Raji (cell line): Measurements from ENCODE around the gene STIMATE.

ENCODE experiments used
- POLR2A ChIP-seq: IDR thresholded peaks from 2 replicates; pipeline ENCODE4 v1.6.1; 2011; ENCODE audit warnings: low read depth, low read length, control low read depth; ENCODE audit not compliant: insufficient read depth

STIMATE gene

GRCh38 chr3:52801839-52802238 lies 95.5 kb downstream of the STIMATE start:
- TF ChIP-seq POLR2A: no peak

GRCh38 chr3:52800079-52800478 lies 97.3 kb downstream of the STIMATE start:
- no peak for TF ChIP-seq POLR2A

- TF ChIP-seq POLR2A: no peak
Observed at GRCh38 chr3:52798978-52799476, 98.3 kb downstream of the STIMATE start.

GRCh38 chr3:52798376-52798977 lies 98.9 kb downstream of the STIMATE start:
- no peak for TF ChIP-seq POLR2A

GRCh38 chr3:52796411-52796810 lies 100.9 kb downstream of the STIMATE start:
- TF ChIP-seq POLR2A: no peak

GRCh38 chr3:52795298-52795900 lies 101.9 kb downstream of the STIMATE start:
- no peak for TF ChIP-seq POLR2A

- no peak for TF ChIP-seq POLR2A
Observed at GRCh38 chr3:52794612-52795099, 102.7 kb downstream of the STIMATE start, which contains the start of gene ITIH3. Gene ITIH3 (plus strand): TSS chr3:52794796. CDS start chr3:52794804, 8 bp downstream.

- TF ChIP-seq POLR2A: no peak
Observed at GRCh38 chr3:52793702-52794611, 103.4 kb downstream of the STIMATE start.

GRCh38 chr3:52792961-52793695 lies 104.2 kb downstream of the STIMATE start:
- no peak for TF ChIP-seq POLR2A

- TF ChIP-seq POLR2A: no peak
Observed at GRCh38 chr3:52792413-52792812, 104.9 kb downstream of the STIMATE start.

- TF ChIP-seq POLR2A: no peak
Observed at GRCh38 chr3:52791928-52792327, 105.4 kb downstream of the STIMATE start.

- TF ChIP-seq POLR2A: no peak
Observed at GRCh38 chr3:52791366-52791765, 106.0 kb downstream of the STIMATE start.

- no peak for TF ChIP-seq POLR2A
Observed at GRCh38 chr3:52790741-52791140, 106.6 kb downstream of the STIMATE start.

- no peak for TF ChIP-seq POLR2A
Observed at GRCh38 chr3:52790337-52790736, 107.0 kb downstream of the STIMATE start.

GRCh38 chr3:52789746-52790040 lies 107.7 kb downstream of the STIMATE start:
- TF ChIP-seq POLR2A: no peak
